VCaP (cell line): ENCODE data around the gene RNF20.
"Not testable (repeated sequence)": the region's sequence is repeated elsewhere in the genome, so short reads cannot be mapped to it uniquely, and the experiment has no call there.

Source experiments
- H3K27ac ChIP-seq: fragments of 450-650 bp; 2 replicates; pipeline ENCODE4 v1.5.1; 2017
- CTCF ChIP-seq: fragments of 450-650 bp; conservative IDR thresholded peaks from 2 replicates; pipeline ENCODE4 v1.5.1; 2017; ENCODE audit warnings: mild to moderate bottlenecking, moderate library complexity

The RNF20 gene

GRCh38 chr9:101540069-101540468 is 6.4 kb downstream of the RNF20 start:
- H3K27ac ChIP-seq: no peak overlapping the region
- TF ChIP-seq CTCF: no peak

- TF ChIP-seq CTCF: 0 out of 2 replicates have a peak, but pooled peaks have one; percentile 13
- peak overlapping the region; percentile 77 for H3K27ac ChIP-seq
Observed at GRCh38 chr9:101543098-101543735, 9.6 kb downstream of the RNF20 start.

- peak; percentile 43 for TF ChIP-seq CTCF
Observed at GRCh38 chr9:101549472-101550098, 15.9 kb downstream of the RNF20 start.

GRCh38 chr9:101561740-101562139 is 28.1 kb downstream of the RNF20 start:
- no peak overlapping the region for H3K27ac ChIP-seq
- TF ChIP-seq CTCF: no peak

More at GRCh38 chr9:101549472-101550098, 15.9 kb downstream of the RNF20 start:
- not testable (repeated sequence) for H3K27ac ChIP-seq

- no peak overlapping the region for H3K27ac ChIP-seq
- no peak for TF ChIP-seq CTCF
Observed at GRCh38 chr9:101562966-101563365, 29.3 kb downstream of the RNF20 start.

GRCh38 chr9:101564252-101564651 is 30.6 kb downstream of the RNF20 start:
- TF ChIP-seq CTCF: no peak
- H3K27ac ChIP-seq: no peak overlapping the region

- peak; percentile 81 for TF ChIP-seq CTCF
- H3K27ac ChIP-seq: no peak overlapping the region
Observed at GRCh38 chr9:101566904-101567724, 33.5 kb downstream of the RNF20 start.
